ENCODE data around the gene CEP112. TPM values are rescaled to one million over a fixed set of nuclear protein-coding genes. Genes with fewer than 3 reads are reported as not detected.

CEP112 gene
- total RNA-seq, 1 experiment from 2014 or later: 6.1 TPM

GRCh38 chr17:66043419-66043818 is 148.5 kb downstream of the CEP112 start (continued):
- no peak for TF ChIP-seq STAT6 (CRISPR knock-in tag; conservative IDR thresholded peaks at IDR 0.05; ENCODE audit: low read depth)
- no peak for TF ChIP-seq RORB (CRISPR knock-in tag; IDR thresholded peaks at IDR 0.05)
- TF ChIP-seq ATF3 (CRISPR knock-in tag; conservative IDR thresholded peaks at IDR 0.05): no peak

GRCh38 chr17:66040402-66040801 is 151.5 kb downstream of the CEP112 start:
- Mint-ChIP-seq H3K4me1 (peaks cover 4% of the 10 kb centered on the region), H3K9me3 (no peaks in the 10 kb centered on the region), H3K4me3 (no peak overlapping the region), H3K27ac (no peak overlapping the region), H3K36me3 (no peaks in the 10 kb centered on the region), H3K27me3 (ENCODE audit: low read depth) (no peaks in the 10 kb centered on the region)
- POLR2A ChIA-PET: interaction anchor here (0.7 kb wide), 1 partner anchor 603 kb away, joined by 4 read pairs; no protein-coding TSS in a partner anchor
- 0 out of 2 replicates have a peak, but pooled peaks have one; percentile 46 for ATAC-seq
- peak; percentile 13 for DNase-seq (ENCODE audit: low spot score)
- CTCF ChIA-PET: interaction anchor here (0.7 to 1.0 kb wide), 6 partner anchors 83 to 809 kb away, joined by 3 to 4 read pairs (median 3); no protein-coding TSS in a partner anchor
- TF ChIP-seq ZNF512 (CRISPR knock-in tag; IDR thresholded peaks at IDR 0.05; ENCODE audit: borderline replicate concordance) (no peak), TEAD1 (CRISPR knock-in tag; IDR thresholded peaks at IDR 0.05) (no peak), NFE2L1 (CRISPR knock-in tag; IDR thresholded peaks at IDR 0.05) (no peak), ARID4B (CRISPR knock-in tag; IDR thresholded peaks at IDR 0.05; ENCODE audit: borderline replicate concordance) (no peak), ZNF423 (CRISPR knock-in tag; IDR thresholded peaks at IDR 0.05) (no peak), KAT7 (CRISPR knock-in tag; IDR thresholded peaks at IDR 0.05; ENCODE audit: borderline replicate concordance) (no peak), E2F4 (CRISPR knock-in tag; IDR thresholded peaks at IDR 0.05; ENCODE audit: borderline replicate concordance, low read depth) (no peak), SMAD4 (CRISPR knock-in tag; IDR thresholded peaks at IDR 0.05) (no peak), AR (CRISPR knock-in tag; IDR thresholded peaks at IDR 0.05) (no peak), CREM (CRISPR knock-in tag; IDR thresholded peaks at IDR 0.05) (no peak), PRRX2 (CRISPR knock-in tag; IDR thresholded peaks at IDR 0.05) (no peak), ATF1 (CRISPR knock-in tag; IDR thresholded peaks at IDR 0.05) (no peak), HMGA2 (CRISPR knock-in tag; IDR thresholded peaks at IDR 0.05) (no peak), GRHL2 (CRISPR knock-in tag; IDR thresholded peaks at IDR 0.05; ENCODE audit: insufficient replicate concordance, severe bottlenecking) (no peak), ZNF219 (CRISPR knock-in tag; IDR thresholded peaks at IDR 0.05; ENCODE audit: borderline replicate concordance) (no peak), CREB1 (CRISPR knock-in tag; IDR thresholded peaks at IDR 0.05) (no peak), SP1 (CRISPR knock-in tag; conservative IDR thresholded peaks at IDR 0.05) (no peak), ESRRA (CRISPR knock-in tag; IDR thresholded peaks at IDR 0.05; ENCODE audit: borderline replicate concordance) (no peak), HMGXB4 (CRISPR knock-in tag; IDR thresholded peaks at IDR 0.05) (no peak)

Measured in WTC11 (cell line).